ENCODE measurements around the gene IER3IP1.

The IER3IP1 gene

GRCh38 chr18:47158404-47158803, 17.8 kb downstream of the IER3IP1 start:
- peak; percentile 69 for DNase-seq (ENCODE audit: low read depth)

DNA sequence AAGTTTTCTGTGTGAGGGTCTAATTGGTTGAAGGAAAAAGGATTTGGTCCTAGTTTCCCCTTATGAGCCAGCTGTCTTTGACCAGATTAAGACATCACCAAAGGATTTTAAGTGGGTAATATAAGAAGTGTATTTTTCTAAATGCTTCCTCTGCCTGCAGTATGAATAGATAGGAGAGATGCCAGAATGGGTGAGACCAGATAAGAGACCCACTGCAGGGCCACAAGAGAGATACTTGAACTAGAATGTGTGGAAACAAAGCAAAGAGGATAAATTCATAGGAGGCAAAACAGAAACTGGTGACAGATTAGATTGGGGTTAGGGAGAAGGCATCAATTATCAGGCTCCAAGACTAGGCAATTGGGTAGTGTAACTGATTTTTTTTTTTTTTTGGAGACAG, 24.7 kb downstream of the IER3IP1 start:
- no peak for DNase-seq (ENCODE audit: low read depth)

DNA sequence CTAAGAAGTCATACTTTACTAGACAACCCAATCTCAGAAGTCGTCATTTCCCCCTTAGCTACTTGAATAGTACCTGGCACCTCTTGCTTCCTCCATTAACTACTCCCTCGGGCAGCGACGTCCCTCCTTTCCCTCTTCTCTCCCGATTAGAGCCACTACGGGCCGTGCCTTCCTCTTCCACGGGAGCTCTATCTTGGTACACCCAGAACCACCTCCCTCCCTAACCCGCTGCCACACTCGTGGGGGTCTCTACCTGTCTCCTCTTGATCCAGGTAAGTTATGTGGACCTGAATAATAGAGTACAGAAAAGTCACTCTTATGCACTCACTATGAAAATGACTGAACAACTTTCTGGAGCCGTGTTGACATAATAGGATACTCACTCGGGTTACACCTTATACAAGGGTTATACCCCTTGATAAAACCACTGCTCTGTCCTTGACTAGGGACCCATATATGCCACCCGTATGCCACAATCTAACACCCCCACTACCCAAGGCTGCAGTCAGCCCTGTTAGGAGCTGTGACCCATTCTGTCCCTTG, 25.3 kb downstream of the IER3IP1 start:
- DNase-seq (ENCODE audit: low read depth), result no peak

GRCh38 chr18:47150029-47150823, 25.9 kb downstream of the IER3IP1 start, which contains the start of gene HDHD2:
HDHD2 (minus strand) TSS chr18:47150500; CDS start chr18:47136439, 14,061 bp downstream.
- DNase-seq (ENCODE audit: low read depth), result peak; percentile 85

DNA sequence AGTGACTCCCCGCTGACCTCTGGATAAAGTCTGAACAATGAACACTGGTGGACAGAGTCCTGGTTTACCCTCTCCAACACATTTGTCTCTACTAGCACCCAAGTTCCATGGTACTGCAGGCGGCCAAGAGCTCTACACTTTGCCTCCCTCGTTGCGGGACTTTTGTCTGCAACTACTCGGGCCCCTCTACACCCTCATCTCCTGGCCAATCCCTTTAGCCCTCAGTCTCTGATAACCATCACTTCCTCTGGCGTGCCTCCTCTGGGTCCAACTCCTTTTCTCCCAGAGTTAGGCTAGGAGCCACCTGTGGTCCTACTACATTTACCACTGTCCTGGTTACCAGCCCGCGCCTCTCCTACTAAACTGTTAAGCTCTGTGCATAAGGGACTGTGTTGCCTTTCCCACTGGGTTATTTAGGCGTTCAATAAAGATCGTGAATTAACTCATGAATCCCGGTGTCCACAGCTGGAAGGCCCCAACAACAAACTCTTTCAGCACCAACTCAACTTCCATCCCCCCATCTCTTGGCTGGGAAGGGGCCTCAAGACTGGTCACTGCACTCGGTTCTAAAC, 26.6 kb downstream of the IER3IP1 start:
- peak; percentile 44 for DNase-seq (ENCODE audit: low read depth)

DNA sequence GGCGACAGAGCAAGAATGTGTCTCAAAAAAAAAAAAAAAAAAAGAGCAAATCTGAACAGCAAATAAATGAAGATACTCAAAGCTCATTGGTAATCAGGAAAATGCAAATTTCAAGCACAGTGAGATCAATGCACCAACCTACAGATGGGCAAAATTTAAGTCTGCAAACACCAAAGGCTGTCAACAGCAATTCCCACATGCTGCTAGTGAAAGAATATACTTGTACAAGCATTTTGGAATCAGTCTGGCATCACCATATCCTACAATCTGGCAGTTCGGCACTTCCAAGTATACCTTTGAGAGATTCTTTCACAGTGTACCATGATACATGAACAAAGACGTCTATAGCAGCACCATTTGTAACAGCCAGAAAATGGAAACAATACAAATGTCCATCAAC, 30.0 kb downstream of the IER3IP1 start:
- no peak for DNase-seq (ENCODE audit: low read depth)

- DNase-seq (ENCODE audit: low read depth), result no peak
Observed at GRCh38 chr18:47143899-47144485, 32.2 kb downstream of the IER3IP1 start.

DNA sequence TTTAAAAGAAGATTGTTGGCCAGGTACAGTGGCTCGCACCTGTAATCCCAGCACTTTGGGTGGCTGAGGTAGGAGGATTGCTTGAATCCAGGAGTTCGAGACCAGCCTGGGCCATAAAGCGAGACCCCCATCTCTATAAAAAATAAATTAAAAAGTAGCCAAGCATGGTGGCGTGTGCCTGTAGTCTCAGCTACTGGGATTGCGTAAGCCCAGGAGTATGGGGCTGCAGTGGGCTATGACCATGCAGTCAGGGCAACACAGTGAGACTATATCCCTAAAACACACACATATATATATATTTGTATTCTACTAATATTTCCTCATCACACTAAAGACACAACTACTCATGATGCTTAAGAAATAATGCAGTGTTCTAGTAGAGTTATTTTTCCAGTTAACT, 33.0 kb downstream of the IER3IP1 start:
- DNase-seq (ENCODE audit: low read depth), result no peak

GRCh38 chr18:47141289-47141688, 34.9 kb downstream of the IER3IP1 start:
- no peak for DNase-seq (ENCODE audit: low read depth)

DNA sequence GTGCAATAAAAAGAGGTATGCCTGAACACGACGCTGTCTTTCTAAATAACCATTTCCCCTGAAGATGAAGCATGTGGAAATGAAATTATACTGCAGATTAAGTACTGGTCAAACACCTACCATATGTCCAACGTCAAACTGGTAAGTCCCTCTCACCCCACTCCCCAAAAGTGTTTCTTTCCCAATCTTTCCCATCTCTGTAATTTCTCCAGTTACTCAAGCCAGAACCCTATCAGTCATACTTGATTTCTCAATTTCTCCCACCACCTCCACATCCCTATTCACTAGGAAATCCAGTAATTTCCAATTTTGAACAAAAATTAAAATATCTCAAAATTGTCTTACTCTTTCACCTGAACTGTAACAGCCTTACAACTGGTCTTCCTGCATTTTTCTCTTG, 55.0 kb downstream of the IER3IP1 start:
- no peak for DNase-seq (ENCODE audit: low read depth)

GRCh38 chr18:47120428-47120827, 55.7 kb downstream of the IER3IP1 start:
- no peak for DNase-seq (ENCODE audit: low read depth)

DNA sequence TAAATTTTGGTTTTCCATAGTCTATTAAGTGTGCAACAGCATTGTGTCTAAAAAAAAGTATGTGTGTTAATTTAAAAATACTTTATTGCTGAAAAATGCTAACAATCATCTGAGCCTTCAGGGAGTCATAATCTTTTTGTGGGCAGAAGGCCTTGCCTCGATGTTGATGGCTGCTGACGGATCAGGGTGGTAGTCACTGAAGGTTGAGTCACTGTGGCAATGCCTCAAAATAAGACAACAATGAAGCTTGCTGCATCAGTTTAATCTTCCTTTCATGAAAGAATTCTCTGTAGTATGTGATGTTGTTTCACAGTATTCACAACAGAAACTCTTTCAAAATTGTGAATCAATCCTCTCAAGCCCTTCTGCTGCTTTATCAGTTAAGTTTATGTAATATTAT, 57.2 kb downstream of the IER3IP1 start:
- no peak for DNase-seq (ENCODE audit: low read depth)

DNA sequence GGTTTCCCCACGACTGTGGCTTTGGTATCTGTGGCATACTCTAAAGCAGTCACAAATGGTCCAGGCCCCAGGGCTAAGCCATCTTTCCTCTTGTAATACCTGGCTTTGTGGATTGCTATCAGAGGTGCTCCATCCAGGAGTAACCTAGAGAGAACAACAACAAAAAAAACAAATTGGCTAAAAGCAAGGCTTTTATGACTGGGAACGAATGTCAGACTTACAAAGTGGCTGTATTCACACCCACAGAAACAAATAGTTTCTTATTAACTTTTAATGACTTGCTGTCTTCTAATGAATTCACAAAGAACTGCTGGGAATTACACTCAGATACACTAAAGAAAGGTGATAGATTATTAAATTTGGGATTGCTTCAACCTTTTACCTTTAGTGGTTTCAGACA, 61.0 kb downstream of the IER3IP1 start:
- no peak for DNase-seq (ENCODE audit: low read depth)

GRCh38 chr18:47113796-47114540, 62.2 kb downstream of the IER3IP1 start:
- DNase-seq (ENCODE audit: low read depth), result peak; percentile 2

DNA sequence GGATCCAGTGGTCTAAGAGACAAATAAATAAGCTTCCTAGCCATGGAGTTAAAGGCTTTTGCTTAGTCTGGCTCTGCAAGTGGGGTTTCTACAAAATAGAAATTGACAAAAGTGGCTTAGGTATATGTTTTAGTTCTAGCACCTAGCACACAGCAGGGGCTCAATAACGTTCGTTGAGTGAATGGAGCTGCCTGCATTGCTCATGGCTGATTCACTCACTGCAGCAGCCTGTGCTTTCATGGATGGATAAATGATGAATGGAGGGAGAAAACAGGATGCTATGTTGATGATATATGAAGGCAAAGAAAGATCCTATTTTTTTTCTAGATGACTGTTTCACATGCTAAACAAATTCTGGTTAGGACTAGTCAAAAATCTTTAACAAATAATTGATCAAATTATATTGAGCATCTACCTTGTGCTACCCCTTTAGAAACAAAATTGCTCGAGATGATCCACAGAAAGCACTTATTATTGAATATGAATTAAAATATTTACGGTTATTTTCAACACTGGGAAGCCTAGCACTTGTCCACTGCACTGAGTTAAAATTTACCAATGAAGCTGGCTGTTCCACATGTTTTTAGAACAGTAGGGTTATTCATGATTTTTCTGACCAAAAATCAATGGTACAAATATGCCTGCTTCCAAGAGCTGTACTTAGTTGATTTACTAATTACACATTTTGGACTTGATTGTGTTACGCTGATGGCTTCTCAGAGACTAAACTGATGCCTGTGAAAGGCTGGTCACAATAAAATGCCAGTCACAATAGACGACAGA, 65.5 kb downstream of the IER3IP1 start:
- DNase-seq (ENCODE audit: low read depth), result peak; percentile 54

- DNase-seq (ENCODE audit: low read depth), result no peak
Observed at GRCh38 chr18:47109720-47110119, 66.4 kb downstream of the IER3IP1 start.

DNA sequence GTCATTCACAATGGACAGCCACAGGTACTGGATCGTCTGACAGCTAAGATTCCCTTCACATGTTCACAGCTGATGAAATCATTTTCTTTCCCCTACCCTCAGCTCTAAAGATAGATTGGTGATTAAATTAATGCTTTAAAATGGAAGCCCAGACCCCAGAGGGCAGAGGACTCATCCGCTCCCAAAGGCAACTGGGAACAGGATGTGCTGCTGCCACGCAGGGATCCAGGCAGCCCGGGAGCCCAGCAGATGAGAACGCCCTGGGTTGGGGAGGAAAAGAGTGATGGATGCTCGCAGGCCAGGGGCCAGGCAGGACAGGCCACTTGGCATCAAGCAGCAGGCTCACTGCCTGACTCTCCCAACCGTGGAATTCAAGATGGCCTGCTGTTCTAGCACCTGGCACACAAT, 67.2 kb downstream of the IER3IP1 start:
- DNase-seq (ENCODE audit: low read depth), result no peak

- DNase-seq (ENCODE audit: low read depth), result no peak
Observed at GRCh38 chr18:47108373-47108772, 67.8 kb downstream of the IER3IP1 start.

Measured in ELR (cell line).